Brain pericyte (primary cell): ENCODE measurements around the gene COLEC12.

Experiments
- DNase-seq: peaks from one replicate; pipeline ENCODE4 v3.0.0-alpha.2; 2012; ENCODE audit warnings: low read depth, low spot score

Gene COLEC12

DNA sequence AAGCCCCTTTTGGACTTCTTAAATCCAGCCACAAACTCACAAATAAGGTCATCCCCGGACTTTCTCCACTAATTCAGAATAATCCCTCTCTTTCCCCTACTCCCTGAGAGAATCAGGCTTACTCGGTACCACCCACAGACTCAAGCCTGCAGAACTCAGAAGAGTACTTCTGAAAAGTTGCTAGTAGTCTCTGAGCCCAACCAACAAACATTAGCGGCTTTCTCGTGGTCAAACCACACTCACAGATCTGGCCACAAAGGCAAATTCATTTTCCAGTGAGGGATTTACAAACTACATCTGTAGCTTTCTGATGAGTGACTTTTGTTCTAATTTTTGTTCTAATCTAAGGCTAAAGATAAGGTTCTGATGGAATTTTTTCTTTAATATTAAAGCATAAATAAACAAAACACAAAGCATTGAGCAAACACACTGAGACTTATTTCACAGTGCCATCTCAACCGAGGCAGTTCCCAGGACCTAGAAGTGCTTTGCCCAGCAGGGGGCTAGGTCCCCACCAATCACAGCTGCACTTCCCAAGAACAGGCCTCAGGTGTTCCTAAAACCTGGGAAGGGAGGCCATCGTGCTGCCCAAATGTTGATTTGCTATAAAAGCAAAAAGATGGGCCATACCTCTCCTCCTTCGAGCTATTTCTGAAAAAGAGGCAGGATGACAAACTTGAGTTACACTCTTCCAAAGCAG lies 110.7 kb downstream of the COLEC12 start:
- no peak for DNase-seq

DNA sequence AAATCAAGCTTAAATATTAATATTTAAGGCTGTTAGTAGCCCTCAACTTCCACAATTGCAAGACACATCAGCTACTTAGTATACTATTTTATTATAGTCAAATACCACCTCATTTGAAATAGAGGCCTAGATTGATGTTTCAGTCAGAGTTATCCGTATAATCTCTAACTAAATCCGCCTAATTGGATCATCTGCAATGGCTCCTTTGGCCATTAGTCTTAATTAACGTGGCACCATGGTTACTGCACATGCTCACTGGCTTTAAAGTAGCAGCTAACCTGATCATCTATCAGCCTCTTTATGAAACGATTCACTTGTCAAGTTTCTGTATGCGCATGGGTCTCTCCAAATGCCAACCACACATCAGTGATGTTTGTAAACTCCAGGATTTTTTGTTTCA lies 112.3 kb downstream of the COLEC12 start:
- no peak for DNase-seq

DNA sequence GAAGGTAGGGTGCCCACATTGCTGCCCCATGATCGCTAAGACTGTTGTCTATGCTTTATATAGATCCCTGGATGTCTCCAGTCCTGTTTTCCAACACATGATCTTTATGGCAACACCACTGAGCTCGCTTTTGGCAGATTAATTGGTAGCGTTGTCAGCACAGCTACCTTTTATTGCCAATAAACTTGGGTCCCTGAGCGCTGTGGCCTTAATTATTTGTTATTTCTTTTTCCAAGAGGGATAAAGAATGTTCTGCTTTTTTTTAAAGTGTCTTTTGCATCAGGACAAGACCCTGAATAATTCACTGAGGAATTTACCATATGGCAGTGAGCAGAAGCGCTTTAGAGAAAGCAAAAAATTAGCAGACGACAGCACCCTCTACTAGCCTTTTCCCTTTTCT lies 113.5 kb downstream of the COLEC12 start:
- DNase-seq: no peak

DNA sequence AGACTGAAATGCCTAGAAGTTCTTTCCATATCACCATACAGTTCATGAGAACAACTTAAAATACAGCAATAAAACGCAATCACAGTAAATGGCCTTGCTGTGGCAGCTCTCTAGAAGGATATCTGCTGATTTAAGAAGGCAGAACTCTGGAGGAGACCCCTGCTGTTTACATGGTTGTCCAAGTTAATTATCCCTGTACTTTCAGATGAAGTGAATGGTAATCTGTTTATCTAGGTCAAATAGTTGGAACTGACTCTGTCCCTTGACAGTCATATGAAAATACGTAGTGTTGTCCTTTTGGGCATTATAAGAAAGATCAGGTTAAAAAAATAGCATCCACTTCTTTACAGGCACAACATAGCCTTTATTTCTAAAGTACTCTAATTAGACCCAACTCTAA lies 115.6 kb downstream of the COLEC12 start:
- DNase-seq: no peak

DNA sequence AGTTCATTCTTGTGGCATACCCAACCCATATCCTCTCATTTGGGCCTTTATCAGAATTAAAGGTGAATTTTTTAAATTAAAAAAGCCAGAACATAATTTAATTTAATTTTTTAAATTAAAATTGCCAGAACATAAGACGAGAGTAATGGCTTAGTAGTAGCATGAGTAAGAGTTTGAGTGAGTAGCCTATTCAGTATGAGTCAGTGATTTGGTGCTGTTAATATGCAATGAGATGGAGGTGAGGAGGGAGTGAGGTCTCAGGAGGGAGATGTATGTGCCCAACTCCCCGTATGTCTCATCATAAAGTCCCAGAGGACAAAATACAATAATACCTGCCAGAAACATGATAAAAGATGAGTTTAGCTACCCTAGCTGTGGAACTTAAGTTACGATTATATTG lies 117.4 kb downstream of the COLEC12 start:
- no peak for DNase-seq

DNA sequence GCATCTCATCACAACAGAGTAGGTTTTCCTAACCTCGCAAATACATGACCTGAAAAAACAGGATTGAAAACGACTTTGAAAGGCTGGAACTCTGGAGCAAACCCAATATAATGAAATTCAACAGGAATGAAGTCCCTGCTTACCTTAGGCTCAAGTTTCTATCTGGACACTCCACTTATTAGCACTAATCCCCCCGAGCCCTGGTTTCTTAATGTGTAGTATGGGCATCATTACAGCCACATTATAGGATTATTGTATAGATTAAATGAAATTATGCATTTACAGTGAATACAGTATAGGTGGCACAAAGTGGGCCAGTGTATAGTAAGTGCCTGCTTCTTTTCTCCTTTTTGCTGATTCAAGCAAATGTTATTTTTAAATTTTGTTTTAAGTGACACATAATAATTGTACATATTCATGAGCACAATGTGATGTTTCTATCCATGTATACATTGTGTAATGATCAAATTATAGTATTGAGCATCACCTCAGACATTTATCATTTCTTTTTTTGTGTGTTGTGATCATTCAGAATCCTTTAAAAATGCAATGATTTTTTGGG lies 118.0 kb downstream of the COLEC12 start:
- no peak for DNase-seq

DNA sequence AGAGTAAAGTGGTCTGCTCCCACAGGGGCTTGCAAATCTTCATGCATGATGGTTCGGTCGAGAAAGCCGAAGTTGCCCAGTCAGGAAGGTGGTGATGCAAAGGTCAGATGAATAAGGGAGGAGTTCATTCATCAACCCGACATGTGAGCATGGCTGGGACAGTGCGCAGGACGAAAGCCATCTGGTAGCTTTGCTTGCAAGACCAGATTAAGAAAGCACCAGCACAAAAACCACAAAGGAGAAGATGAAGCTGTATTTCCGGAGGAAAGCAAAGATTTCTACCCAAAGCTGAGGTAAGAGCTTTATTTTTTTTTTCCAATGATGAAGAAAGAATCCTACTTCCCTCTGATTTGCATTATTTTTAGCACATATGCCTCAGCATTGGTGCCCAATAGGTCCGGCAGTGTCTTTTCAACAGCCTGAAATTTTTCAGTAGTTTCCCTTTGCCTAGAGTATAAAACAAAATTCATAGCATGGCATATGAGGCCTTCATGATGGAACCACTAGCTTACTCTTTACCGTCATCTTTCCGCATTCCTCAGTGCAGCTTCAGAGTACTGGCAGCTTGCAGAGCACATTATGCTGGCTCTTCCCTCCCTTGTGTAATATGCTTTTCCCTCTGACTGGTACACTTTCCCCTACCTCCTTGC lies 120.7 kb downstream of the COLEC12 start:
- DNase-seq: no peak

DNA sequence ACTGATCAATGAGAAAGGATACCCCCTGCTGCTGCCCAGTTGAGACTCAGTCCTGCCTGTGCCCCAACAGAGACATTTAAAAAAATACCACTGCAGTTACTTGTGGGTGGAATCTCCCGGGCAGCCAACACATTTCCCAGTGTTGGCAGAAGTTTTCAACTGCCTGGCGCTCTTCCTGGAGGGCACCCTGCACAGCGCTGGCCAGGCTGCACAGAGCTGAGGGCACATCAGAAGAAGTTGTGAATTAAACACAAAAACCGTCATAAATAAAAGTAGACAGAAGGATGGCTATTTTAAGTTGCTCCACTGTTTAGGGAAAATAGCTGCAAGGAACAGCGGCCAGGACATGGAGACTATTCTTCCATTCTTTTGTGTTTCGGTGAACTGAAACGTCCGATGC lies 122.4 kb downstream of the COLEC12 start:
- no peak for DNase-seq

DNA sequence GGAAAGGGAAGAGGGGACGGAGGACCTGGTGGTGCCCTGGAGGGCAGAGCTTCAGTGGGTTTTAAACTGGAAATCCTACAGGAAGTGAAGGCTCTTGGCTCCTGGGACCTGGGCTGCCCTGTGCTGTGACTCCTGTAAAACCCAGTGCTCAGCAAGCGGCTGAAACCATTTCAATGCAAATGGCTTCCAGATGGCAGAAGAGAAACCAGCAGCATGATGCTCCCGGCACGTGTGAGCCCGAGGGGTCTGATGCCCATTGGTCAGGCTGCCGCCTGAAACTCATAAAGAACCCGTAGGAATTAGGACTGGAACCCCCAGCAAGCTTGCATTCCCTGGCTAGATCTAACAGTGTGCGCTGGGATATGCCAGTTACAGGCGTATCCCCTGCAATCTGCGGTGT lies 123.4 kb downstream of the COLEC12 start:
- no peak for DNase-seq

DNA sequence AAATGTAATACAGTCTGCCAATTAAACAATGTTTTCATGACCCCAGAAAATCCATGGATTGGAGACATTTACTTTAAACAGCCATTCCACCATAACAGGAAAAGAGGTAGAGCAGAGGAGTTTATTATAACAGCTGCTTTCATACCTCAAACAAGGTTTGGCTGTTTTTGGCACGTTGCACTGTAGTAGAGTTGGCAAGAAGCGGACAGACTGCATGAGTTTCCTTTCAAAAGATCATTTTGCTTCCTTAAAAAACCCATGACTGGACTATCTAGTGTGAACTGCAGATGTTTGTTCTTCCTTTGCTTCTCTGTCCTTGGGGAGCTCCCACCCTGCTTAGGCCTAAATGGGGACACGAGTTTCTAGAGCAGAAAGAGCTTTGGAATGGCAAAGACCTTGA lies 124.2 kb downstream of the COLEC12 start:
- DNase-seq: no peak

DNA sequence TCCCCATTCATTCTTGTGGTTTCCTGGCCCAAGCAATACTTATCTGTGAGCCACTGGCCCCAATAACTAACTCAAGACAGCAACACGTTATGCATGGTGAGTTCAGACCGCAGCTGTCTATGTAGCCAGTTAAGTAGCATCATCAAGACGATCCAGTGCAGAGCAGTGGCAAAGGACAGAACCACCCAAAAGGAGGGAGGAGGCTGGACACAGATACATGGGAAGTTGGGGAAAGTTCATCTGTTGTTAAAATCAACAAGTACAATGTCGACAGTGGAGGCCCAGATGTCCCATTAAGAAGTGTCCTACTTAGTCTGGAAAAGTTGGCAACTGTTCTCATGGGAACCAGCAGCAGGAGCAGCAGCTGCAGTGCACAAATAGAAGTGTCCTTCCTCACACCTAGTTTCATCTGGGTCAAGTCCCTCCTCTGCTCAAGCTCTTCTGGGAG lies 125.8 kb downstream of the COLEC12 start:
- no peak for DNase-seq

DNA sequence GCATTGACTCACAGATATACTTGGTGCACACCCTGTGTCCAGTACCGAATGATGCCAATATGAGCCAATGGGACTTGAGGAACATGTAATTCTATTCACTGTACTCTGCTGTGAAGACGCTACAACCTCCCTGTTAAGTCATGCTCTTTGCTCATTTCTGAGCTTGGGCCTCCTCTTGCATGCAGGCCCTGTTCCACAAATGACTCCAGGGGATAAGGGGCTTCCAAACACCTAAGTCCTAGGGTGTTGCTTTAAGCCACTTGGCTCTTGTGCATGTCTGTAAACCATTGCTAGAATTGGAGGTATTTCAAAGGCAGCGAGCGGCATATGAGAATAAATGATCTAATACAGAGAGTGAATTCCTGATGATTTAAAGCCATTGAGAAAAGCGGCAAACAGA lies 126.7 kb downstream of the COLEC12 start:
- no peak for DNase-seq

DNA sequence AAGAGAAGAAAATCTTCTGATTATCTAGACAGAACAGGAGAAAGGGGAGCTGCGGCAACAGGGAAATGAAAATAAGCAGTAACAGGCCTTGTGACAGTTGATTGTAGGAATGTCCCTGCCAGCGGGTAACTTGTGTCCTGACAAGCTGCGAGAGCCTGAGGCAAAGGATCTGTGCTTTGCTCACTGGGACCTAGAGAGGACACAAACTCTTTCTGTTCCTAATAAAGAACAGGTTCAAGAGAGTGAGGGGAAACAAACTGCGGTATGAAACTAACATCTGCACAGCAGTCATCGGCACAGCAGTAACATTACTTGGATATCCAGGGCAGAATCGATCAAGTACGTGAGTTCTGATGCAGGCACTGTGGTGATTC lies 128.9 kb downstream of the COLEC12 start:
- DNase-seq: no peak

DNA sequence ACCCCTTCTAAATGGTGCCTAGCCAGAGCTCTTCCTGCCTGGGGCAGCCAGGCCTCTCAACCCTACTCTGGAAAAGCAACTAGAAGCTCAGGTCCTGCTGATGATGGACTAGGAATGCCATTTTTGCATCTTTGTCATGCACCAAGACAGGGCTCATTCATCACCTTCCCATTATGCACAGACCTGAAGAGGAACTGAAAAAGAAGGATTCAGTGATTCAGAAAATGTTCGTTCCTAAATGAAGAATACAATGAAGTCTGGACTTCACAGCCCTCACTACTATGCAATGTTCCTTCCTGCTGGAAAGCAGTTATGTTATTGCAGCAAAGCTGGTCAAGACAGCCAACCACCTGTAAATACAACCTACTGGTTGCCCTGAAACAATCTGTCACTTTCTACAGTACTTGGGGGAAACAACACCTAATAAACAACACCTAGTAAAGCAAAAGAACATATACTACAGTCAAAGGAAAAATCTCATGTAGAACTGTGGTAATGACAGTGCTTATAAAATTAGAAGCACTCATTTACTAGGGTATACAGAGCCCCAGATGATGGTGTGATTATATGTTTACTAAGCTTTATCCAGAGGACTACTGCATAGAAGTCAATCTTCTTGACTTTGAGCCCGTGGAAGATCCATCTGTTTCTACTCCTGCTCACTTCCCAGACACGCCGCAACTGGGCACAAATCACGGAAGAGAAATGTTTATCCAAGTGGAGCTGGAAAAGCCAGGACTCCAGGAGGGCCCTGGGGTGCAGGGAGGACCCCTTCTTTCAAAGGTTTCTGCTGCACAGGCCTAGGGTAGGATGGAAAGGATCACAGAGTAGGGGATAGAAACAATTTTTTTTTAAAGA lies 129.5 kb downstream of the COLEC12 start:
- DNase-seq: no peak

DNA sequence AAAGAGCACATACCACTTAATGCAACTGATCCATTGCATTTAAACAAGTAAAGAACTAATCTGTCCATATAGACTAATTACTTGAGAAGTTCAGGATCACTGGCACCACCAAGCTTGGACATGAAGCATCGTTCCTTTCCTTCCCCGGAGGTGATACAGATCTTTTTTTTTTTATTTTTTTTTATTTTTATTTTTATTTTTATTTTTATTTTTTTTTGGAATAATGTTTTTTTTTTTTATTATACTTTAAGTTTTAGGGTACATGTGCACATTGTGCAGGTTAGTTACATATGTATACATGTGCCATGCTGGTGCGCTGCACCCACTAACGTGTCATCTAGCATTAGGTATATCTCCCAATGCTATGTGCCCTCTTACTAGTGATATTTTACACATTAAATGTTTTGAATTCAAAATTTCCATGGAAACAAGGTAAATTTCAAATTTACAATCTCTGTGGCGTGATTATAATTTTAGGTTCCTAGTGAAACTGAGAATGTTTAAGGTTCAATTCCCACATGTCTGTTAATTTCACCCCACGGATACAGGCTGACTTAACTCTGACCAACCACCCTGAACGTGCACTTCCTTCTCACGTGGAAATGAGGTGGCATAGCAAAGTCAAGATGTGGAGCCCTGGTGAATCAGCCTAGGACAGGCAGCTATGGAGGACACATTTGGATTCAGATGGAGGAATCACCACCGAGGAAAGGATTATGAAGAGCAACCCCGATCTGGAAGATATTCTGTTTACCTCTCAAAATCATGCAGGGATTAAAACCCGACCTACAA lies 131.1 kb downstream of the COLEC12 start:
- no peak for DNase-seq

DNA sequence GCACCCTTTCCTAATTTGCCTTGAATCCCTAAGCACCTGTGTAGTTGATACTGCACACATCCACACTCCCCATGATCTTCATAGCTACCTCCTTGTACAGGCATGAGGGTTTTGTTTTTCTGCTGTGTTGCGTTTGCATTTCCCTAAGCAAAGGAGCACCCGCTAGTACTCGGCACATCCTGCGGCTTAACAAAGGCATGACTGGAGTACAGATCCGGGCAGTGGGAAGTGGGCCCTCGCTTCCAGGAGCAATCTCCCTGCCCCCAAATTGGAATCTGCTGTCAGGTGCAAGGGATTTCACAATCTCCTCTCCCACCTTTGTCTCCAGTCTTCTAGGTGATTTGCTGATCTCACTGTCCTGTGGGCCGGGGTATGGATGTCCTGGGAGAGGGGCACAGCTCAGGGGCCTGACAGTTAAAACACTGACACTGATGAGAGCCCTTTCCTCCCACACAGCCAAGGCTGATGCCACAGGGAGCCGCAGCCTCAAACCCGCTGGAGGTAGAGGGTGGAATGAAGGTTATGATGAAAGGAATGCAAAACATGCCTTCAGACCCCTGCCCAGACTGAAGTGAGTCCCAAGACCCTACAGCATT lies 133.9 kb downstream of the COLEC12 start:
- DNase-seq: no peak

DNA sequence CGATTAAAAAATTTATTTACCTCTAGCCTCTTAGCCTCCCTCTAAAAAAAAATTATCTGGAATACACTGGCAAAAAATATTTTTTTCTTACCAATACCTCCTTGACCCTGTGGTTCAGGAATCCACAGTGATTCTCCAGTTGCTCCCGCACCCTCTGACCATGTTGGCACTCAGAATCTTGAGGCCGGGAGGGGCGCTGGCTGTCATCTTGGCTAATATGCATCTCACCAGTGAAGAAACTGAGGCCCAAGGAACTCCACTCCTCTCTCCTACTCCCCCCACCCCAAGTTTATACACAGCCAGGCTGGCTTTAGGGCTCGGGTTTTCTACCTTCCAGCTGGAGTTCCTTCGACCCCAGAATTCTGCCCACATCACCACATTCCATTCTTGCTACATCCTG lies 134.8 kb downstream of the COLEC12 start:
- DNase-seq: no peak

DNA sequence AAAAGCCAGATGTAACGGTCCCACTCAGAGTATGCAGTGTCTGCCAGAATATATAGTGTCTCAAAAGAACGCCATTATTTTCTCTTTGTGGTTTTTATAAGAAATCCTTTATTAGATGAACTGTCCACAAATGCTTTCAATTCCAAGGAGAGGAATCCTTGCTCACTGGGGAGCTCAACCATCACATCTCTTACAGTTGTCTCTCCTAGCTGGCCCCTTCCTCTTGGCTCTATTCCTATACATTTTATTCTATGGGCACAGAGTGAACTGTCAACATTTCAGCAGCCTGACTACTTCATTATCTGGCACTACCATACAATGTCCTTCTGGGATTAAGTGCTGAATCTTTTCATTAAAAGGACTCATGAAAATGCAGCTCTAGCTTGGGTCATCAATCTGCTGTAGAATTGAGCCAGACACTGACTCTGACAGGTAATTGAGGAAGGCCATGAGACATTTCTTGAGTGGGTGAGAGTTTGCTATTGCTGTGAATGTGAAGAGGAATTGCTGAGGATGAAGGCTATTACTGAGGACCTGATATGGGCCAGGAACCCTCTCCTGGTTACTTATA lies 136.2 kb downstream of the COLEC12 start:
- DNase-seq: no peak

DNA sequence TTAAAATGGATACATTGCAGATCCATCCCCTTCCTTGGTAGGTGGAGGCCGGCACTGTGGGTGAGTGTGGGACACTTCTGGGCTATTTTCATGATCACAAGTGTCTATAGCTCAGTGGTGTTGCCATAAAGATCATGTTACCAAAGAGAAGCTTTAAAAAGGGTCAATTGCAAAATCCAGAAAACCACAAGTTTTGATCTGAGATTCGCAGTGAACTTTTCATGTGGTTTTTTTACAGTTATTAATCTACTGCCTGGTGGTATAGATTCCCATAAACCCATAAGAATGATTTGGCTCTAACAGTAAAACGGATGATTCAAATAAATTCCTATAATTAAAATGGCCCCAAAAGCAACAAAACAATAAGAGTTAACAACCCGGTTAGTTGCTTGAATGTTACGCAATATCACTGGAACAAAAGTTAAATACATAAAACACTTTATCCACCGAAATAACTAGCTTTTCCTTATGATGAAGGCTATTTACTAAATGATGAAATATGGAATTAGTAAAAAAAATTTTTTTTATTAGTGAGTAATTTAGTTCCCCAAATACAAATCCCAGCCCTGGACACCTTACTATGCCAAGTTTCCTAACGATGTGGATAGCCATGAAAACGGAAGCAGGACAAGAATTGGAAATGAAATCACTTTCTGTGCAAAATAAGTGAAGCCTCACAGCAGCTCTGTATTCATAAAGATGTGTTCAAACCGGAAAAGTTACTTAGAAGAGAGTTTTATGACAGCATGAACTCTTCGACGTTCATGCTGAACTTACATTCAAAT lies 137.0 kb downstream of the COLEC12 start:
- no peak for DNase-seq
